GM19468 (cell line): ENCODE results near the gene PLAAT5.
"Not testable (repeated sequence)": the region's sequence is repeated elsewhere in the genome, so short reads cannot be mapped to it uniquely, and the experiment has no call there.

Experiments
- ATAC-seq: cut with Tn5 transposase; IDR thresholded peaks from one replicate; pipeline ENCODE4 v1.9.1; 2021; ENCODE audit warnings: mild to moderate bottlenecking, moderate library complexity, moderate number of reproducible peaks; ENCODE audit not compliant: unreplicated experiment; ENCODE audit errors: extremely low read depth

Gene PLAAT5

GRCh38 chr11:63490551-63491239 is at the start of gene PLAAT5:
Gene PLAAT5, minus strand, starts transcription at chr11:63491167. Its CDS starts 133 bp downstream, at chr11:63491034.
- ATAC-seq: no peak

GRCh38 chr11:63537293-63538101 is 46.5 kb upstream of the PLAAT5 start:
- no peak for ATAC-seq

- no peak for ATAC-seq
These were observed 45.8 kb upstream of the PLAAT5 start, which contains the start of gene PLAAT4 for GRCh38 chr11:63536669-63537292. Gene PLAAT4, plus strand, starts transcription at chr11:63536808. Its CDS starts 61 bp downstream, at chr11:63536869.

GRCh38 chr11:63535734-63536133 is 44.8 kb upstream of the PLAAT5 start:
- no peak for ATAC-seq

- ATAC-seq: no peak
These were observed 44.0 kb upstream of the PLAAT5 start for GRCh38 chr11:63534895-63535461.

GRCh38 chr11:63534076-63534475 is 43.1 kb upstream of the PLAAT5 start:
- no peak for ATAC-seq

GRCh38 chr11:63532799-63533475 is 42.0 kb upstream of the PLAAT5 start:
- no peak for ATAC-seq

- no peak for ATAC-seq
These were observed 41.1 kb upstream of the PLAAT5 start for GRCh38 chr11:63532117-63532516.

GRCh38 chr11:63531074-63531792 is 40.3 kb upstream of the PLAAT5 start:
- ATAC-seq: peak; percentile 62

- no peak for ATAC-seq
These were observed 39.1 kb upstream of the PLAAT5 start for GRCh38 chr11:63530021-63530420.

- not testable (repeated sequence) for ATAC-seq
These were observed 38.4 kb upstream of the PLAAT5 start for GRCh38 chr11:63529373-63529772.

- not testable (repeated sequence) for ATAC-seq
These were observed 37.8 kb upstream of the PLAAT5 start for GRCh38 chr11:63528729-63529278.

GRCh38 chr11:63528156-63528555 is 37.2 kb upstream of the PLAAT5 start:
- not testable (repeated sequence) for ATAC-seq

GRCh38 chr11:63527667-63528066 is 36.7 kb upstream of the PLAAT5 start:
- no peak for ATAC-seq

- ATAC-seq: no peak
These were observed 32.2 kb upstream of the PLAAT5 start for GRCh38 chr11:63523151-63523550.

- no peak for ATAC-seq
These were observed 30.9 kb upstream of the PLAAT5 start for GRCh38 chr11:63521896-63522295.

- ATAC-seq: no peak
These were observed 29.7 kb upstream of the PLAAT5 start for GRCh38 chr11:63520606-63521170.

GRCh38 chr11:63518548-63518947 is 27.6 kb upstream of the PLAAT5 start:
- ATAC-seq: no peak

GRCh38 chr11:63517156-63517555 is 26.2 kb upstream of the PLAAT5 start:
- no peak for ATAC-seq
